Activated CD4-positive, alpha-beta T cell treated with anti-CD3 and anti-CD28 coated beads, Interleukin-2, amount 10 ng/mL, durations not matched to agents 24 days and 14 days (primary cell): ENCODE measurements around the gene C12orf43. TPM values are rescaled to one million over a fixed set of nuclear protein-coding genes. Genes with fewer than 3 reads are reported as not detected.

Source experiments
- DNase-seq: peaks from one replicate; pipeline ENCODE4 v3.0.0; 2022
- H3K27ac Mint-ChIP-seq: one replicate; pipeline ENCODE4 v1.8.0; 2022; ENCODE audit warnings: mild to moderate bottlenecking, mixed read lengths
- H3K27me3 Mint-ChIP-seq: one replicate; pipeline ENCODE4 v1.8.0; 2022; ENCODE audit warnings: mixed read lengths
- H3K36me3 Mint-ChIP-seq: one replicate; pipeline ENCODE4 v1.8.0; 2022; ENCODE audit warnings: low read depth, mild to moderate bottlenecking, mixed read lengths
- H3K4me1 Mint-ChIP-seq: one replicate; pipeline ENCODE4 v1.8.0; 2021; ENCODE audit warnings: mixed read lengths
- H3K4me3 Mint-ChIP-seq: one replicate; pipeline ENCODE4 v1.8.0; 2022; ENCODE audit warnings: mild to moderate bottlenecking, moderate library complexity, mixed read lengths
- H3K9me3 Mint-ChIP-seq: one replicate; pipeline ENCODE4 v1.8.0; 2021; ENCODE audit warnings: mixed read lengths
- intact Hi-C: fragments of 100-400 bp; cut with micrococcal nuclease; formaldehyde crosslinking; loops from one replicate; pipeline ENCODE4 v1.15.1; 2023
- total RNA-seq: library from RNA; stranded (reverse); gene quantifications from 2 replicates; pipeline ENCODE4 v1.2.3, GENCODE V29; 2022

Gene C12orf43
- total RNA-seq, 1 donor from 2014 or later: 35.3 TPM

GRCh38 chr12:120970310-120970709 is 46.0 kb downstream of the C12orf43 start:
- Mint-ChIP-seq H3K4me3 (no peak overlapping the region), H3K9me3 (no peaks in the 10 kb centered on the region), H3K36me3 (no peaks in the 10 kb centered on the region), H3K4me1 (peaks cover 5% of the 10 kb centered on the region), H3K27me3 (no peaks in the 10 kb centered on the region), H3K27ac (no peak overlapping the region)
- intact Hi-C loops: loop anchor here (2.0 to 10.0 kb wide), 3 partner anchors 116 to 324 kb away; partner anchors contain the start of gene UNC119B
- DNase-seq: no peak

DNA sequence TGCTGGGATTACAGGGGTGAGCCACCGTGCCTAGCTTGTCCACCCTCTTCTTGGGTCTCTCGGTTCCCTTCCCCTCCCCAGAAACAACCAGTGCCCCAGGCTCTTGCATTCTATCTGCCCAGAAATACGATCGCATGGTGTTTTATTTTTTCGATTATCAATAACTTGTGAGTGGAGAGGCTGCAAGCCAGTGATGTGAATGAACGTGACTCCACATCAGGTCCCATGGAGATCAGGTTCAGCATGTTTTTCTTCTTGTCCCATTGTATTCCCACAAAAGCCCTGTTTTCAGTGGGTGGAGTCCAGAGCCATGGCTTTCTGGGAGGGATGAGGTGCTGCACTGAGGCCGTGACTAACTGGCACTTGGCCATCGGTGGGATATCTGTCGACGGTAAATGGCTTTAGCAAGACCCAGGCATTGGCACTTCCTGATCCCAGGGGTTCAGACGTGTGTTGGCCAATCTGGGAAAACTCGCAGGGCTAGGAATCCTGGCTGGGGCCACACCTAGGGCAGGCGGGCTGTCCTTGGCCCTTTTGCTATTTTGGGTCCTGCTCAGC is 50.7 kb downstream of the C12orf43 start:
- Mint-ChIP-seq H3K27me3 (no peaks in the 10 kb centered on the region), H3K9me3 (no peaks in the 10 kb centered on the region), H3K27ac (no peak overlapping the region), H3K4me3 (no peak overlapping the region), H3K4me1 (peaks cover 17% of the 10 kb centered on the region), H3K36me3 (no peaks in the 10 kb centered on the region)
- intact Hi-C loops: no loop called here
- DNase-seq: no peak

DNA sequence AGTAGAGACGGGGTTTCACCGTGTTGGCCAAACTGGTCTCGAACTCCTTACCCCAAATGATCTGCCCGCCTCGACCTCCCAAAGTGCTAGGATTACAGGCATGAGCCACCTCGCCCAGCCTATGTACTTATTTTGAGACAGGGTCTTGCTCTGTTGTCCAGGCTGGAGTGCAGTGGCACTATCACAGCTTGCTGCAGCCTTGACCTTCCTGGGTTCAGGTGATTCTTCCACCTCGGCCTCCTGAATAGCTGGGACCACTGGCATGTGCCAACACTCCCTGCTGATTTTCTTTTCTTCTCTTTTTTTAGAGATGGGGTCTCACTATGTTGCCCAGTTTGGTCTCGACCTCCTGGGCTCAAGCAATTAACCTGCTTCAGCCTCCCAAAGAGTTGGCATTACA is 52.0 kb downstream of the C12orf43 start:
- Mint-ChIP-seq H3K4me1 (peaks cover 24% of the 10 kb centered on the region), H3K27ac (no peak overlapping the region), H3K4me3 (no peak overlapping the region), H3K36me3 (no peaks in the 10 kb centered on the region), H3K27me3 (no peaks in the 10 kb centered on the region), H3K9me3 (no peaks in the 10 kb centered on the region)
- DNase-seq: no peak
- intact Hi-C loops: loop anchor here (5.0 kb wide), 1 partner anchor 73 kb away; the partner anchor contains the start of gene OASL

- no peaks in the 10 kb centered on the region for H3K27me3 Mint-ChIP-seq
- no peaks in the 10 kb centered on the region for H3K9me3 Mint-ChIP-seq
- H3K4me3 Mint-ChIP-seq: no peak overlapping the region
- DNase-seq: no peak
- intact Hi-C loops: loop anchor here (5.0 kb wide), 1 partner anchor 75 kb away; the partner anchor contains the start of gene OASL
- H3K36me3 Mint-ChIP-seq: no peaks in the 10 kb centered on the region
- H3K4me1 Mint-ChIP-seq: peaks cover 28% of the 10 kb centered on the region
- H3K27ac Mint-ChIP-seq: peak overlapping the region; percentile 56
These were observed 53.7 kb downstream of the C12orf43 start for GRCh38 chr12:120962532-120963020.

DNA sequence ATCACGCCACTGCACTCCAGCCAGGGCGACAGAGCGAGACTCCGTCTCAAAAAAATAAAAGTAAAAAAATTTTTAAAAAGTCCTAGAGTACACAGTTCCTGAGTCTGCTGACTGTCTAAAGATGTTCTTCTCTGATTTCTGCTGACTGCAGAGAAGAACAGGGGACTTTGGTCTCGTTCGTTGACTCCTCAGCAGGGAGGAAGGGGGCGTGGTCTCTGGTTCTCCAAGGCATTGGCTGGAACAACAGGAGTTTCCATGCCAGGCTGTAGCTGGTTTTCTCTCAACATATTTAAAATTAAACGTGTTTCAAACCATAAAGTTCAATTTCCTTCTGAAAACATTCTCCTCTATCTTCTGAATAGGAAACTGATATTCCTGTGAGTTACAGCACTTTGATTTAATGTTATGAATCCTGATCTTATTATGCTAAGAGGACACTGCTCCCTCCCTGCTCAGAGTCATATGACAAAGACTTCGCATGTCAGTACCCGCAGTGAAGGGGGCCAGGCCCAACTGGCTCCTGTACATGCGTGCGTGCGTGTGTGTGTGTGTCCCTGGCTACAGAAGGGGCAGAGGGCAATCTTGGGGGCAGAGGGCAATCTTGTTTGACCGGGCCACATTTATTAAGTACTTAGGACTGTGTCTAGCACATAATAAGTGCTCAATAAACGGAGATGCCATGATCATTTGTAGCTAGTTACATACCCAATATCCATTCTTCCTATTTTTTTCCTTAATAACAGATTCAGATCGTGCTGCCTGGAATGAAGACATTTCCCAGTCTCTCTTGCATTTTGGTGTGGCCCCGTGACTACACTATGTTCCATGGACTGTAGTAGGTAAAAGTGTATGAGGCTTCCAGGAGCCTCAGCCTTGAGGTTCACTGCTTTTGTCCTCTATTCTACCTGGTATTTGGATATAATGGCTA is 54.4 kb downstream of the C12orf43 start:
- Mint-ChIP-seq H3K9me3 (no peaks in the 10 kb centered on the region), H3K4me1 (peaks cover 28% of the 10 kb centered on the region), H3K27me3 (no peaks in the 10 kb centered on the region), H3K36me3 (no peaks in the 10 kb centered on the region), H3K4me3 (no peak overlapping the region), H3K27ac (peak overlapping the region; percentile 56)
- intact Hi-C loops: loop anchor here (5.0 kb wide), 1 partner anchor 75 kb away; the partner anchor contains the start of gene OASL
- DNase-seq: no peak

DNA sequence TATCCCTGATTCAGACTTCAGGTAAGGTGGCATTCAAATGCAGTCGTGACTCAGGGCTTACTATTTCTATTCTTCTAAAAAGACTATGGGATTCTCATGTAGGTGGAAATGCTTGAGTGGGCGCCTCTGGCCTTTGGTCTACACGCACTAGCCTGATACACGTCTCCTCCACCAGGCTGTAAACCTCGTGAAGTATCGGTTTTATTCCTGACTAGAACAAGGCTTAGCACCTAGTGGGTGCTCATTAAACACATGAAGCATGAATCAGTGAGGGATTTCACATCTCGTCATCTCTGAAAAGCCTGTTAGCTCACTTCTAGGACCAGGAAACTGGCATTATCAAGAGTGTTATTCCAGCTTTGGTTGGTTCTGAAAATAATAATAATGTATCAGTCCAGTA is 55.6 kb downstream of the C12orf43 start:
- H3K27me3 Mint-ChIP-seq: no peaks in the 10 kb centered on the region
- intact Hi-C loops: loop anchor here (5.0 kb wide), 1 partner anchor 77 kb away; the partner anchor contains the start of gene OASL
- DNase-seq: no peak
- H3K4me1 Mint-ChIP-seq: peaks cover 28% of the 10 kb centered on the region
- no peaks in the 10 kb centered on the region for H3K9me3 Mint-ChIP-seq
- no peak overlapping the region for H3K4me3 Mint-ChIP-seq
- peak overlapping the region; percentile 62 for H3K27ac Mint-ChIP-seq
- no peaks in the 10 kb centered on the region for H3K36me3 Mint-ChIP-seq

DNA sequence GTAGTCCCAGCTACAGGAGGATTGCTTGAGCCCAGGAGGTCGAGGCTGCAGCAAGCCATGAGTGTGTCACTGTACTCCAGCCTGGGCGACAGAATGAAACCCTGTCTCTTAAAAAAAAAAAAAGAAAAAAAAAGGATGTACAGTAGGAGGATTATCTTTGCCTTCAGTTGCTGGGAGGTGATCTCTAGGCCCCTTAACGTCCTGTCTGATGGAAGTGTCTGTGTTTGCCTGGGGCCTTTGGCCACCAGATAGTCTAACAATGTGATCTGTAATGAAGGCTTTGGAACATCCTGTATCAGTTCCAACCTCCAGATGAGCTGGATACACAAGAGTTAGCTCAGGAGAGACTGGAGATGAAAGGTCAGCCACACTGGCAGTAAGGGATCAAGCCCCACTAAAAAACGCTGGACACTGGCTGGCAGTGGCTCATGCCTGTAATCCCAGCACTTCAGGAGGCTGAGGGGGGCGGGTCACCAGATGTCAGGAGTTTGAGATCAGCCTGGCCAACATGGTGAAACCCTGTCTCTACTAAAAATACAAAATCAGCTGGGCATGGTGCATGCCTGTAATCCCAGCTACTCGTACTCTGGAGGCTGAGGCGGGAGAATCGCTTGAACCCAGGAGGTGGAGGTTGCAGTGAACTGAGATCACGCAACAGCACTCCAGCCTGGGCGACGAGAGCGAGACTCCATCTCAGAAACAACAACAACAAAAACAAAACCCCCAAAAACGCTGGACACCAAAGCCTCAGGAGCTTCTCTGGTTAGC is 57.0 kb downstream of the C12orf43 start:
- H3K9me3 Mint-ChIP-seq: no peaks in the 10 kb centered on the region
- H3K36me3 Mint-ChIP-seq: no peaks in the 10 kb centered on the region
- peaks cover 28% of the 10 kb centered on the region for H3K4me1 Mint-ChIP-seq
- intact Hi-C loops: no loop called here
- DNase-seq: no peak
- peak overlapping the region; percentile 81 for H3K27ac Mint-ChIP-seq
- H3K4me3 Mint-ChIP-seq: peak overlapping the region; percentile 55
- no peaks in the 10 kb centered on the region for H3K27me3 Mint-ChIP-seq

GRCh38 chr12:120956579-120957300 is 59.5 kb downstream of the C12orf43 start:
- peaks cover 15% of the 10 kb centered on the region for H3K4me1 Mint-ChIP-seq
- no peaks in the 10 kb centered on the region for H3K27me3 Mint-ChIP-seq
- H3K36me3 Mint-ChIP-seq: no peaks in the 10 kb centered on the region
- no peak overlapping the region for H3K4me3 Mint-ChIP-seq
- no peaks in the 10 kb centered on the region for H3K9me3 Mint-ChIP-seq
- intact Hi-C loops: no loop called here
- no peak overlapping the region for H3K27ac Mint-ChIP-seq
- no peak for DNase-seq

- H3K4me3 Mint-ChIP-seq: no peak overlapping the region
- H3K27me3 Mint-ChIP-seq: no peaks in the 10 kb centered on the region
- no peaks in the 10 kb centered on the region for H3K9me3 Mint-ChIP-seq
- H3K4me1 Mint-ChIP-seq: peaks cover 10% of the 10 kb centered on the region
- DNase-seq: no peak
- H3K27ac Mint-ChIP-seq: no peak overlapping the region
- intact Hi-C loops: no loop called here
- H3K36me3 Mint-ChIP-seq: no peaks in the 10 kb centered on the region
These were observed 61.1 kb downstream of the C12orf43 start for GRCh38 chr12:120955232-120955631.

- Mint-ChIP-seq H3K36me3 (no peaks in the 10 kb centered on the region), H3K4me1 (no peaks in the 10 kb centered on the region), H3K4me3 (no peak overlapping the region), H3K27me3 (no peaks in the 10 kb centered on the region), H3K9me3 (no peaks in the 10 kb centered on the region), H3K27ac (no peak overlapping the region)
- DNase-seq: no peak
- intact Hi-C loops: no loop called here
These were observed 65.5 kb downstream of the C12orf43 start for GRCh38 chr12:120950807-120951206.

Other genes starting within 250 kb of the C12orf43 start
- gene SPPL3, start 112.1 kb downstream of the C12orf43 start, total RNA-seq: 28.2 and 33.6 TPM in 2 replicates
- not detected in 2 replicates for gene HNF1A, start 37.9 kb downstream of the C12orf43 start, total RNA-seq
- gene OASL, start 22.8 kb upstream of the C12orf43 start, total RNA-seq: 2.9 and 3.0 TPM in 2 replicates
- 6.2 and 7.0 TPM in 2 replicates for gene P2RX7, start 116.4 kb upstream of the C12orf43 start, total RNA-seq
- gene P2RX4, start 193.6 kb upstream of the C12orf43 start, total RNA-seq: 20.9 and 25.9 TPM in 2 replicates